Heart right ventricle (tissue), 16 donors: ENCODE data around the gene REX1BD. TPM values are rescaled to one million over a fixed set of nuclear protein-coding genes. Genes with fewer than 3 reads are reported as not detected.

Source experiments
- ATAC-seq, 8 donors: fragments of 200-7000 bp; cut with Tn5 transposase; one replicate each; pipeline ENCODE4 v1.9.1; 2020; ENCODE audit warnings: mild to moderate bottlenecking in 8 of 8, moderate library complexity in 8 of 8, moderate number of reproducible peaks in 1 of 8
- DNase-seq, 2 donors: peaks; one replicate each; pipeline ENCODE4 v3.0.0-alpha.2; 2020
- H3K27ac ChIP-seq, 10 donors: fragments of 200-600 bp; sonication (generic) in 2 of 10; one replicate each; pipeline versions ENCODE4 v1.5.0 to v1.8.0; 2020 to 2022; ENCODE audit warnings: mild to moderate bottlenecking in 3 of 10
- H3K27me3 ChIP-seq, 7 donors: fragments of 200-600 bp; one replicate each; pipeline ENCODE4 v1.8.0; 2021 to 2022; ENCODE audit warnings: mild to moderate bottlenecking in 2 of 7
- H3K36me3 ChIP-seq, 9 donors: fragments of 200-600 bp; sonication (generic) in 1 of 9; one replicate each; pipeline versions ENCODE4 v1.5.0 to v1.8.0; 2020 to 2022; ENCODE audit warnings: mild to moderate bottlenecking in 2 of 9
- H3K4me1 ChIP-seq, 9 donors: fragments of 200-600 bp; sonication (generic) in 1 of 9; one replicate each; pipeline versions ENCODE4 v1.5.0 to v1.8.0; 2020 to 2022; ENCODE audit warnings: mild to moderate bottlenecking in 4 of 9
- H3K4me3 ChIP-seq, 10 donors: fragments of 200-600 bp; sonication (generic) in 2 of 10; one replicate each; pipeline versions ENCODE4 v1.5.0 to v1.8.0; 2020 to 2022; ENCODE audit warnings: mild to moderate bottlenecking in 7 of 10, moderate library complexity in 2 of 10
- H3K9me3 ChIP-seq, 11 donors: fragments of 200-600 bp in 10 of 11; sonication (generic) in 2 of 11; one replicate each; pipeline versions ENCODE4 v1.5.0 to v1.8.0; 2013 to 2022; ENCODE audit warnings: mild to moderate bottlenecking in 2 of 11, control low read depth in 1 of 11, moderate library complexity in 1 of 11
- WGBS, 2 donors: extraction: QIAGEN DNeasy Blood & Tissue Kit; methylation state at CpG; one replicate each; pipeline ENCODE4 v1.1.7; 2013; ENCODE audit warnings: inconsistent platforms in 1 of 2; 5-methylcytosine and 5-hydroxymethylcytosine counted together
- intact Hi-C, 10 donors: fragments of 100-400 bp; cut with DNase I; formaldehyde crosslinking; loops; one replicate each; pipeline versions ENCODE4 v1.11.1 to v1.14.2; 2022
- polyA plus RNA-seq, 2 donors: library from polyadenylated mRNA; stranded (reverse); fragments of 200-250 nt; gene quantifications; one replicate each; pipeline ENCODE4 v1.2.3, GENCODE V29; 2013
- total RNA-seq, 10 donors: library from RNA; stranded (reverse); fragmentation: NEBNext Ultra II Directional in 3 of 10; extraction: Animal tissue kit (Norgen Biotek cat#: 25700) in 3 of 10; gene quantifications; one replicate each; pipeline versions ENCODE4 v1.2.1 to v1.2.4, GENCODE V29; 2021 to 2023
- TF ChIP-seq, protein P1 (sequence below), 9 donors: fragments of 200-600 bp; sonication (generic) in 2 of 9; IDR thresholded peaks; one replicate each; pipeline versions ENCODE4 v1.5.0 to v1.8.0; 2021 to 2022; ENCODE audit warnings: antibody characterized with exemption in 9 of 9, mild to moderate bottlenecking in 5 of 9, moderate library complexity in 1 of 9
- donor health status: Arrhythmogenic right ventricular cardiomyopathy.
- donor health status: ischemic (EF 13 %, LVEDD 7.1; RV severe dilation, severe dysfunction).
- donor health status: healthy with polysubstance abuse.
- donor health status: DM: no; HTN: yes; CAD: no.
- donor health status: DM: no; HTN: no; CAD: no.
- donor health status: ischemic (EF 25% LVEDD 6.9; RV normal size, moderate dysfunction).
- donor health status: ischemic (EF 25% LVEDD 5.7; RV mildly dilated, moderate dysfunction).
- donor health status: healthy.
- donor health status: DM: yes; HTN: yes; CAD: no.
- donor health status: Ischemic cardiomyopathy.
- donor health status: ischemic (EF 35%, LVEDD 5.7; RV mildly dilated, moderate dysfunction).
- donor health status: nonischemic (EF 11% LVEDD 7.7; RV severe dilation, severe dysfunction).
- donor health status: DM: yes; HTN: yes; CAD: no.
- donor health status: PGD.
- donor health status: ischemic (EF 29% LVEDD 5.4; RV normal size, mild dysfunction).
- donor health status: nonischemic (EF 23%, LVEDD 6.1; RV moderate dilation, normal function).

The REX1BD gene
- total and polyA plus RNA-seq, 12 donors, result 58.5 to 107 (median 68.7) TPM

DNA sequence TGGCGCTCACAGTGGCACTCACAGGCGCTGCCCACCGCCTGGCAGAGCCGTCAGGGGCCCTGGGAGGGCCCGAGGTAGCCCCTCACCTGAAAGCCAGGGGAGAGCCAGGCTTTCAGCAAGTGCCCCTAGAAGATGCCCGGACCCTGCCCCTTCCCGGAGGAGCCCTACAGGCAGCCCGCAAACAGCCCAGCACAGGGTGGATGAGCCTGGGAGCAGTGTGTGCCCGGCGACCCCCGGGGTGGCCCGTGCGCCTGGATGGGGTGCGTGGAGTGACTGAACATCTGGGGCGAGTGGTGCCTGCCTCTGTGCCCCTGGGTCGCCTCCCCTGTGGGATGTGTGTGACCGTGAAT is 16.6 kb downstream of the REX1BD start:
- 8 to 10% methylated on average over 17 of the region's 17 CpGs for WGBS, 2 donors
- peak overlapping the region in 2 of 10 donors; percentile 1 for H3K27ac ChIP-seq

DNA sequence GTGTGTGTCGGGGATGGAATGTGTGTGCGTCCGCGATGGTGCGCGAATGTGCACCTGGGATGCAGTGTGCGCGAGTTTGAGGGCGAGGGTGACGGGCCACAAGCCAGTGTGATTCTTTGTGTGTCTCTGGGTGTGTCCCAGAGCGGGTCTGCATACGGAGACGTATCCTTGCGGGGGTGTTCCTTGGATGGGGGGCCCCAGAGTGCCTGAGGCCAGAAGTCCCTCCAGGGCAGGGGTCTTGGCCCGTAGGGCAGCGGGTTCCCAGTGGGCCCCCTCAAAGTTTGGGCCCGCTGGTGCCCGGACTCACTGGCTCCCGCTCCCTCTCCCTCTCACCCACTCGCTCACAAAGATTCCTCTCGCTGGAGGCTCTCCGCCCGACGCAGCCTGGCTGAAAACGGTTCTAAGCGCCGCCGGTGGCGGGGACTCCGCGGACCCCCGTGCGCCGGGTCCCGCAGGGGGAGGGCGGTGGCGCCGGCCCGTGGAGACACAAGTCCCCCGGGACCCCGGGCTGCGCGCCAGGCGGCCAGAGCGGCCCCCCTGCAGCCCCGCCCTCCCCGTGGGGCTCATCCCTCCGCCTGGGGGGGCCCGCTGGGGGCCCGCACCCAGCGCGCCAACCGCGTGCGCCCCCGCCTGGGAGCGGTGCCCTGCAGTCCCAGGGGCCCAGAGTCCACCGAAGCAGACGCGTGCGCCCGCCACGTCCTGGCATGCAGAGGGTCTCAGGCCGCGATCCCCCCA is 17.1 kb downstream of the REX1BD start:
- no peaks in the 10 kb centered on the region for H3K9me3 ChIP-seq
- 2% methylated on average over 65 of the region's 65 CpGs for WGBS, 2 donors
- H3K4me1 ChIP-seq, result peaks cover 9 to 45% (median 26%) of the 10 kb centered on the region in 9 donors
- intact Hi-C loops, result loop anchor here in 4 of 10 donors (2.0 to 10.0 kb wide), 4 partner anchors 27 to 239 kb away; no protein-coding TSS in a partner anchor
- H3K36me3 ChIP-seq, result no peaks in the 10 kb centered on the region
- peak in 1 of 8 donors; percentile 15 for ATAC-seq
- H3K27ac ChIP-seq, result peak overlapping the region in 2 of 10 donors; percentile 1 to 36
- DNase-seq, result no peak
- H3K27me3 ChIP-seq, result peaks cover 35 to 96% (median 94%) of the 10 kb centered on the region in 7 donors
- H3K4me3 ChIP-seq, result peak overlapping the region in 8 of 10 donors; percentile 10 to 35 (median 26)
- TF ChIP-seq, protein P1, sequence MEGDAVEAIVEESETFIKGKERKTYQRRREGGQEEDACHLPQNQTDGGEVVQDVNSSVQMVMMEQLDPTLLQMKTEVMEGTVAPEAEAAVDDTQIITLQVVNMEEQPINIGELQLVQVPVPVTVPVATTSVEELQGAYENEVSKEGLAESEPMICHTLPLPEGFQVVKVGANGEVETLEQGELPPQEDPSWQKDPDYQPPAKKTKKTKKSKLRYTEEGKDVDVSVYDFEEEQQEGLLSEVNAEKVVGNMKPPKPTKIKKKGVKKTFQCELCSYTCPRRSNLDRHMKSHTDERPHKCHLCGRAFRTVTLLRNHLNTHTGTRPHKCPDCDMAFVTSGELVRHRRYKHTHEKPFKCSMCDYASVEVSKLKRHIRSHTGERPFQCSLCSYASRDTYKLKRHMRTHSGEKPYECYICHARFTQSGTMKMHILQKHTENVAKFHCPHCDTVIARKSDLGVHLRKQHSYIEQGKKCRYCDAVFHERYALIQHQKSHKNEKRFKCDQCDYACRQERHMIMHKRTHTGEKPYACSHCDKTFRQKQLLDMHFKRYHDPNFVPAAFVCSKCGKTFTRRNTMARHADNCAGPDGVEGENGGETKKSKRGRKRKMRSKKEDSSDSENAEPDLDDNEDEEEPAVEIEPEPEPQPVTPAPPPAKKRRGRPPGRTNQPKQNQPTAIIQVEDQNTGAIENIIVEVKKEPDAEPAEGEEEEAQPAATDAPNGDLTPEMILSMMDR (IDR thresholded peaks at IDR 0.05), result no peak

More for the DNA sequence above, 16.6 kb downstream of the REX1BD start:
- DNase-seq (no peak), ATAC-seq (no peak)
- Histone ChIP-seq H3K4me1 (peaks cover 5 to 40% (median 22%) of the 10 kb centered on the region in 9 donors), H3K9me3 (no peaks in the 10 kb centered on the region), H3K36me3 (no peaks in the 10 kb centered on the region), H3K27me3 (peaks cover 32 to 96% (median 94%) of the 10 kb centered on the region in 7 donors), H3K4me3 (peak overlapping the region in 4 of 10 donors; percentile 10 to 35 (median 26))
- TF ChIP-seq, protein P1 (IDR thresholded peaks at IDR 0.05), result no peak
- intact Hi-C loops, result loop anchor here in 4 of 10 donors (2.0 to 10.0 kb wide), 4 partner anchors 28 to 240 kb away; no protein-coding TSS in a partner anchor

DNA sequence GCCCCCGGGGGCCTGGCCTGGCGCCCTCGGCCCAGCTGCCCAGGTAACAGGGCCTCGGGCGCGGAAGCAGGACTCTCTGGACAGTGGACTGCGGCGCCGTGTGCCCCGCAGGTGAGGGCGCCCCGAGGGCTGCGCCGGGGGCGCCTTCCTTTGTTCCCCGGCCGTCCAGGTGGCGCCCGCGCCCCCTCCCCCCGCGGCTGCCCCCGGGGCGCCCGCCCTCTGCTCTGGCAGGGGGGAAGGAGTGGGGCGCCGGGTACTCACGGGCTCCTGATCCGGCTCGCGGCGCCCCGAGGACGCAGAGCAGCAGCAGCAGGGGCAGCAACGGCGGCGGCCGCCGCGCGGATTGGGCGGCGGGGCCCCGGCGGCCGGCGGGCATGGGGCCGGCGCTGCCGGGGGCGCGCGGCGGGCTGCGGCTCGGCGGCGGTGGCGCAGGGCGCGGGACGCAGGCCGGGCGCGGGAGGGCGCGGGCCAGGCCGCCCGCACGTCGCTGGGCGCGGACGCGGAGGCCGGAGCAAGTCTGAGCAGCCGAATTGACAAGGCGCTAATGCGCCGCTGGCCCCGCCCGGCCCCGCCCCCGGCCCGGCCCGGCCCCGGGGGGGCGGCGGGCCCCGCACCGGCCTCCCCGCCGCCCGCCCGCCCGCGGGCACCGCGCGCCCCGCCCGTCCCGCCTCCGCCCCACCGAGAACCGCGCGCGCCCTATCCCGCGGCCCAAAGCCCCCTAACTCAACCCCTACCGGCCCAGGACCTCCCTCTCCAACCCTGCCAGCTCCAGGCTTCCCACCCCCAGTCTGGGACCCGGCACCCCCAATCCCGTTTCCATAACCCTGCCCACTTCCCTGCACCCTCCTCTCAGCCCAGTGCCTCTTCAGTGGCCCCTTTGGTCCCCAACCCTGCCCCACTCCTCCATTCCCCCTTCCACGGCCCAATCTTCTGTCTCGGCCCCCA is 18.0 kb downstream of the REX1BD start, which contains the start of gene CRLF1:
CRLF1 (minus strand) TSS at position 519 of the 945 bp plus-strand sequence; CDS start at position 376, 143 bp downstream.
- ATAC-seq (peak in 1 of 8 donors; percentile 9), DNase-seq (no peak)
- Histone ChIP-seq H3K4me1 (peaks cover 15 to 53% (median 34%) of the 10 kb centered on the region in 9 donors), H3K27ac (peak within 1 kb of the TSS in 2 of 10 donors; percentile 1 to 36), H3K9me3 (no peaks in the 10 kb centered on the region), H3K4me3 (peak within 1 kb of the TSS in 9 of 10 donors; percentile 10 to 35 (median 25)), H3K27me3 (peaks cover 40 to 96% (median 94%) of the 10 kb centered on the region in 7 donors), H3K36me3 (no peaks in the 10 kb centered on the region)
- TF ChIP-seq, protein P1 (IDR thresholded peaks at IDR 0.05), result no peak
- intact Hi-C loops, result loop anchor here in 3 of 10 donors (5.0 to 10.0 kb wide), 3 partner anchors 51 to 238 kb away; no protein-coding TSS in a partner anchor
- 1% methylated on average over 35 to 103 of the region's 116 CpGs for WGBS, 2 donors
